GM21717 (cell line): ENCODE results near the gene C22orf31.
"Not testable (repeated sequence)": the region's sequence is repeated elsewhere in the genome, so short reads cannot be mapped to it uniquely, and the experiment has no call there.

Source experiments
- ATAC-seq: cut with Tn5 transposase; IDR thresholded peaks from one replicate; pipeline ENCODE4 v1.9.1; 2021; ENCODE audit warnings: mild to moderate bottlenecking, moderate library complexity; ENCODE audit not compliant: unreplicated experiment

The C22orf31 gene

DNA sequence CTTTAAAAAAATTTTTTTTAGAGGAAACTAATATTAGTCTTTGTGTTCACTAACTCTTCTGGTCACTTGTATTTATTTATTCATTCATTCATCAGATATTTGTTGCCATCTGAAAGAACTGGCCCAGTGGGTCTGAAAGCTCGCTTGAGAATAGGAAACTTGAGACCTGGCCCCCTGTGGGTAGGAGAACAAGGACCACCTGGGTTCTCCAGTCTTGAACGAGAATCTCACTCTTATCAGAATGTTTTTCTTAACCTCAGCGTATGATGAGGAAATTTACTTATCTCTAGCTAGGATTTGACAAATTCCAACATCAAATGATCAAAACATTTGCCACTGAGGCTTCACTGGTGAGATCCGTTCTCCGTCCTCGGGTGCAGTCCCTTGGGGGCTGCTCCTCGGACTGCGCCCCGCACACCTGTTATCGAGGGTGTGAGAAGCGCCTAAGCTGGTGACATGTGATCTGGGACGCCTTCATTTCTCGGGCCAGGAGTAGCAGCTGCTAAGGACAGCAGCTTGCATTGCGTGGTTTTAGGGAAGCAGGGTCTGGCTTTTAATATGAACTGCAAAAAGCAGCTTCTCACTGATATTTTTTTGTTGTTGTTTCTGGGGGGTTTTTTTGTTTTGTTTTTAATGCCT is 6.3 kb downstream of the C22orf31 start:
- no peak for ATAC-seq

GRCh38 chr22:29054251-29054767 is 7.3 kb downstream of the C22orf31 start:
- ATAC-seq = no peak

GRCh38 chr22:29053048-29053702 is 8.5 kb downstream of the C22orf31 start:
- no peak for ATAC-seq

DNA sequence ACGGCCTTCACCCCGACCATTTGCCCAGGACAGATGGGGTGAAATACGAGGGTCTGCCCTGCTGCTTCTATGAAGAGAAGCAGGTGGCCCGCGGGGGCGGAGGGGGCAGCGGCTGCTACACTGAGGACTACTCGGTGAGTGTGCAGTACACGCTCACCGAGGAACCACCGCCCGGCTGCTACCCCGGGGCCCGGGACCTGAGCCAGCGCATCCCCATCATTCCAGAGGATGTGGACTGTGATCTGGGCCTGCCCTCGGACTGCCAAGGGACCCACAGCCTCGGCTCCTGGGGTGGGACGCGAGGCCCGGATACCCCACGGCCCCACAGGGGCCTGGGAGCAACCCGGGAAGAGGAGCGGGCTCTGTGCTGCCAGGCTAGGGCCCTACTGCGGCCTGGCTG is 11.2 kb downstream of the C22orf31 start:
- no peak for ATAC-seq

DNA sequence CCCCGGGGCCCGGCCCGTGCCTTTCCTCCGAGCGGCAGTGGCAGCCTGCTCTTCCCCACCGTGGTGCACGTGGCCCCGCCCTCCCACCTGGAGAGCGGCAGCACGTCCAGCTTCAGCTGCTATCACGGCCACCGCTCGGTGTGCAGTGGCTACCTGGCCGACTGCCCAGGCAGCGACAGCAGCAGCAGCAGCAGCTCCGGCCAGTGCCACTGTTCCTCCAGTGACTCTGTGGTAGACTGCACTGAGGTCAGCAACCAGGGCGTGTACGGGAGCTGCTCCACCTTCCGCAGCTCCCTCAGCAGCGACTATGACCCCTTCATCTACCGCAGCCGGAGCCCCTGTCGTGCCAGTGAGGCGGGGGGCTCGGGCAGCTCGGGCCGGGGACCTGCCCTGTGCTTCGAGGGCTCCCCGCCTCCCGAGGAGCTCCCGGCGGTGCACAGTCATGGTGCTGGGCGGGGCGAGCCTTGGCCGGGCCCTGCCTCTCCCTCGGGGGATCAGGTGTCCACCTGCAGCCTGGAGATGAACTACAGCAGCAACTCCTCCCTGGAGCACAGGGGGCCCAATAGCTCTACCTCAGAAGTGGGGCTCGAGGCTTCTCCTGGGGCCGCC is 11.9 kb downstream of the C22orf31 start:
- ATAC-seq = no peak

- no peak for ATAC-seq
These were observed 12.6 kb downstream of the C22orf31 start for GRCh38 chr22:29048822-29049654.

DNA sequence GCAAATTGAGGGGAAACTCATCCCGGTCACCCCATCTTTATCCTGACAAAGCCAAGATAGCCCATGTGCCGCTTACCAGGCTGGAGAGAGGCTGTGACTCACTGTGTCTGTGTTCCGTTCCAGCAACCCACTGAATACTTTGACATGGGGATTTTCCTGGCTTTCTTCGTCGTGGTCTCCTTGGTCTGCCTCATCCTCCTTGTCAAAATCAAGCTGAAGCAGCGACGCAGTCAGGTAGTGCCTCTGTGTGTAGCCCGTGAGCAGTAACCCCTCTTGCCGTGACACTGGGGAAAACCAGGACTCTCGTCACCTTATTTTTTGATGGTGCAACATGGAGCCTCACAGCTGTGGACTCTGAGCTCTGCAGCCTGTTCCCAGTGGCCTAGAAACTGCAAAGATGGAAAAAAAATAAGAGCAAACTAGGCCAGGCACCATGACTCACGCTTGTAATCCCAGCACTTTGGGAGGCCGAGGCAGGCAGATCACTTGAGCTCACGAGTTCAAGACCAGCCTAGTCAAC is 16.9 kb downstream of the C22orf31 start:
- no peak for ATAC-seq

GRCh38 chr22:29043906-29044575 is 17.6 kb downstream of the C22orf31 start:
- no peak for ATAC-seq

GRCh38 chr22:29041408-29041807 is 20.2 kb downstream of the C22orf31 start:
- no peak for ATAC-seq

DNA sequence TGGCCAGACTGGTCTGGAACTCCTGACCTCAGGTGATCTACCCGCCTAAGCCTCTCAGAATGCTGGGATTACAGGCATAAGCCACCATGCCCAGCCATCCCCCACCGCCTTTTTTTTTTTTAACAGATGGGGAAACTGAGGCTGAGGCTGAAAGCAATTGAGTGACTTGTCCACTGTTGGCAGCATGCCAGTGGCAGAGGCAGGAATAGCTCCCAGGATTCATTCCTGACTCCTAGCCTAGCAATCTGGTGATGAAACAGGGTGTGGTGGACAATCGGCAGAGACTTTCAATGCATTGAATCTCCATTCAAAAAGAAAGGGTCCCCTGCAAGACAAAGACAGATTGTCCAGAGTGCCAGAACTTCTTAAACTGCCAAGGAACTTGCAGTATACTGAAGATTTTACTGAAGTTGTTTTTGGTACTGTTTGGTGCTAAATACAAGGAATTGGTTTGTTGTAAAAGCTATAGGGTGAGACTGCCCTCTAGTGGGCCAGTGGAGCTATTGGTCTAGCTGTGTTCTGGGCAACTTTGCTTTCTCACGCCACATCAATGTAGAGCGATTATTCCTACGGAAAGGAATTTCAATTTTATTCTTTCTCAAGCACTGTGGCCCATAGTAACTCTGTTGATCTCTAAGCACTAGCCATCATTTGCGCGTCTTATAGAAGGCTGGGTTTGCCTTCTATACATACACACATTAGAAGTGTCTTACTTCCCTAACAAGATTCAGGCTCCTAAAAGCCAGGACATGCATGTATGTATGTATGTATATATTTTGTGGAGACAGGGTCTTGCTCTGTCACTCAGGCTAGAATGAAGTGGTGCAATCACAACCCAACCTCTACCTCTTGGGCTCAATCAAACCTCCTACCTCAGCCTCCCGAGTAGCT is 21.0 kb downstream of the C22orf31 start:
- ATAC-seq = no peak

GRCh38 chr22:29039684-29040083 is 21.9 kb downstream of the C22orf31 start:
- ATAC-seq = not testable (repeated sequence)

GRCh38 chr22:29039148-29039547 is 22.5 kb downstream of the C22orf31 start:
- ATAC-seq = no peak

GRCh38 chr22:29037340-29037932 is 24.2 kb downstream of the C22orf31 start:
- ATAC-seq = no peak

DNA sequence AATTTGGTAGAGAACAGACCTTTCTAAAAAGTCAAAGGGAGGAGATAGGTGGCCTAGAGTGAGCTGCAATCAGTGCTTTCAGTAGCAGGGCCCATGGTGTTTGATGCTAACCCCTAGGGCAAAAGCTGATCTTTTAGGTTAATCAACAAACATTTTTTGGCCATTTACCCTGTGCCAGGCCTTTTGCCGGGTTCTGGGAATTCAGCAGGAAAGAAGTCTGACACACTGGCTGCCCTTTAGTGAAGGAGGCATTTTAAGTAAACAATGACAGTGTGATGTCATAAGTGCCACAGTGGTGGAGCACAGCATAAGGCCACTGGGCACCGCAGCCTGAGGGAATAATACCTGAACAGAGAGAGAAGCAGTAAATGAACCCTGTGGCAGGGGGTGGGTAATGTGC is 29.0 kb downstream of the C22orf31 start:
- no peak for ATAC-seq

- no peak for ATAC-seq
These were observed 29.6 kb downstream of the C22orf31 start for GRCh38 chr22:29032014-29032475.

GRCh38 chr22:29031227-29032011 is 30.2 kb downstream of the C22orf31 start:
- no peak for ATAC-seq

DNA sequence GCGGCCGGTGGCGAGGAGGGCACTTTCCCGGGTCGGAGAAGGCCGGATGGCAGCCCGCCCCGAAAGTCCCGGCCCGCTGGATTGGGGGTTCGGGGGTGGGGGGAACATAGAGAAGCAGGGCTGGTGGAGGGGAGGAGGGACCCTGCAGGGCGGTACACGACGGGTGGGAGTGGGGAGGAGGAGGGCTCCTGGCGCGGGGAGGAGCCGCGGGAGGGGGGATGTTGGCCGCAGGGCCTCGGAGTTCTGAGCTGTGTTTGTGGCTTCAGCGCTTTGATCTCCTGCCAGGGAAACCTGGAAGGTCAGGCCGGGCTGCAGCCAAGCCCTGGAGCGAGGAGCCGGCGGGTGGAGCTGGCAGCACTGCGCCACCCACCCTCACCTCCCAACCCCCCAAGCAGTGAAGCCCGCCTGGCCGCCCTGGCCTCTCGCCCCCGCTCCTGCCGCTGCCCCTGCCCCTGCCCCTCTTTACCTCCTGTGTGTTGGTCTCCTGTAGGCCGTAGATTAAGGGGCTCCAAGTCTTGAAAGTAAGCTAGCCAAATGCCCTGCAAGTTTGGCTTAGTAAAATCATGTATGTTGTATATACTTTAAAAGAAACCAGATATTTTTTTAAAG is 30.9 kb downstream of the C22orf31 start:
- ATAC-seq = no peak
